K562 (cell line): ENCODE results near the gene TBC1D10A.

Experiments
- ATF1 ChIP-seq, 2 experiments: fragments of 450-650 bp in 1 of 2; IDR thresholded peaks; 2 replicates each; pipeline ENCODE4 v1.6.1; 2016; ENCODE audit warnings: missing compliant biosample characterization in 1 of 2, missing genetic modification characterization in 1 of 2
- CTCF ChIP-seq, 3 experiments: IDR thresholded peaks in 2 of 3; conservative IDR thresholded peaks in 1 of 3; 2 replicates each; pipeline ENCODE4 v1.5.1; 2011 to 2012; ENCODE audit warnings: low read length in 3 of 3, mild to moderate bottlenecking in 3 of 3, control low read depth in 2 of 3, improper control_type of control experiment in 1 of 3, inconsistent platforms in 1 of 3, low read depth in 1 of 3, mixed read lengths in 1 of 3, moderate library complexity in 1 of 3; ENCODE audit not compliant: insufficient read depth in 2 of 3
- EZH2 ChIP-seq: IDR thresholded peaks from 2 replicates; pipeline ENCODE4 v1.6.1; 2012; ENCODE audit warnings: low read depth, mild to moderate bottlenecking, inconsistent platforms, low read length, borderline replicate concordance
- MAX ChIP-seq: sonication (generic); formaldehyde crosslinking; IDR thresholded peaks from 2 replicates; pipeline ENCODE4 v1.9.0; 2022; ENCODE audit warnings: mild to moderate bottlenecking, missing genetic modification reagents
- PRPF4 ChIP-seq: fragments of 200-400 bp; formaldehyde crosslinking; IDR thresholded peaks from one replicate; pipeline ENCODE4 v1.6.1; 2017; ENCODE audit warnings: low read length, low read depth, mild to moderate bottlenecking; ENCODE audit not compliant: insufficient read depth, poor library complexity, severe bottlenecking
- RBBP5 ChIP-seq: fragments of 200-600 bp; sonication (generic); IDR thresholded peaks from 2 replicates; pipeline ENCODE4 v1.6.1; 2012; ENCODE audit warnings: borderline replicate concordance, mild to moderate bottlenecking, low read length, control low read depth, inconsistent platforms; ENCODE audit not compliant: insufficient read depth, poor library complexity, severe bottlenecking
- U2AF1 ChIP-seq: fragments of 200-400 bp; formaldehyde crosslinking; optimal IDR thresholded peaks from 2 replicates; pipeline ENCODE3; 2017; ENCODE audit warnings: mild to moderate bottlenecking, low read depth, low read length, moderate library complexity
- ZNF41 ChIP-seq: fragments of 250-450 bp; sonication (Bioruptor Pico); conservative IDR thresholded peaks from 2 replicates; pipeline ENCODE4 v1.4.0; 2020; ENCODE audit warnings: mild to moderate bottlenecking
- ZNF449 ChIP-seq: fragments of 250-450 bp; sonication (Bioruptor Pico); IDR thresholded peaks from 2 replicates; pipeline ENCODE4 v1.8.0; 2022; ENCODE audit warnings: moderate library complexity, mild to moderate bottlenecking, inconsistent platforms

- TF ChIP-seq ATF1 (CRISPR knock-in tag; IDR thresholded peaks at IDR 0.05), result no peak
- TF ChIP-seq ATF1 (tag; IDR thresholded peaks at IDR 0.05), result no peak
- TF ChIP-seq CTCF (IDR thresholded peaks at IDR 0.05 in 2 of 3, conservative IDR thresholded peaks at IDR 0.05 in 1 of 3; ENCODE audit: insufficient read depth in 2 of 3, low read depth in 1 of 3, low read length in 3 of 3), result no peak
- no peak for TF ChIP-seq U2AF1
- no peak for TF ChIP-seq MAX (CRISPR knock-in tag)
- no peak for TF ChIP-seq RBBP5
- TF ChIP-seq ZNF449 (CRISPR knock-in tag), result no peak
- no peak for TF ChIP-seq ZNF41 (CRISPR knock-in tag)
- TF ChIP-seq EZH2, result no peak
- no peak for TF ChIP-seq PRPF4
Observed at GRCh38 chr22:30249049-30250038, 77.4 kb downstream of the TBC1D10A start.
